NT2/D1 (cell line): ENCODE data around the gene DUSP22.

Source experiments
- DNase-seq: peaks from one replicate; pipeline ENCODE4 v3.0.0-alpha.2; 2011; ENCODE audit warnings: low read depth, low spot score
- H3K27me3 ChIP-seq: 2 replicates; pipeline ENCODE4 v1.6.0; 2011; ENCODE audit warnings: mild to moderate bottlenecking; ENCODE audit not compliant: insufficient read length, insufficient read depth
- H3K36me3 ChIP-seq: 2 replicates; pipeline ENCODE4 v1.6.1; 2011; ENCODE audit warnings: mild to moderate bottlenecking, low read length, mixed read lengths; ENCODE audit not compliant: insufficient read depth, insufficient read length
- H3K4me1 ChIP-seq: 2 replicates; pipeline ENCODE4 v1.5.1; 2011; ENCODE audit not compliant: insufficient read depth, insufficient read length
- H3K4me3 ChIP-seq: 2 replicates; pipeline ENCODE4 v1.5.1; 2011; ENCODE audit warnings: low read depth; ENCODE audit not compliant: insufficient read length
- H3K9ac ChIP-seq: 2 replicates; pipeline ENCODE4 v1.6.0; 2011; ENCODE audit warnings: low read depth; ENCODE audit not compliant: insufficient read length
- H3K9me3 ChIP-seq: 2 replicates; pipeline ENCODE4 v1.5.1; 2011; ENCODE audit warnings: mild to moderate bottlenecking, low read length; ENCODE audit not compliant: insufficient read depth
- SUZ12 ChIP-seq: IDR thresholded peaks from 2 replicates; pipeline ENCODE4 v1.6.1; 2011; ENCODE audit not compliant: insufficient read length, insufficient read depth; ENCODE audit errors: extremely low read depth
- YY1 ChIP-seq: IDR thresholded peaks from 2 replicates; pipeline ENCODE4 v1.6.1; 2011; ENCODE audit not compliant: insufficient read length, insufficient read depth
- ZNF274 ChIP-seq: IDR thresholded peaks from 2 replicates; pipeline ENCODE4 v1.6.1; 2011; ENCODE audit warnings: mild to moderate bottlenecking, low read depth, low read length

The DUSP22 gene

DNA sequence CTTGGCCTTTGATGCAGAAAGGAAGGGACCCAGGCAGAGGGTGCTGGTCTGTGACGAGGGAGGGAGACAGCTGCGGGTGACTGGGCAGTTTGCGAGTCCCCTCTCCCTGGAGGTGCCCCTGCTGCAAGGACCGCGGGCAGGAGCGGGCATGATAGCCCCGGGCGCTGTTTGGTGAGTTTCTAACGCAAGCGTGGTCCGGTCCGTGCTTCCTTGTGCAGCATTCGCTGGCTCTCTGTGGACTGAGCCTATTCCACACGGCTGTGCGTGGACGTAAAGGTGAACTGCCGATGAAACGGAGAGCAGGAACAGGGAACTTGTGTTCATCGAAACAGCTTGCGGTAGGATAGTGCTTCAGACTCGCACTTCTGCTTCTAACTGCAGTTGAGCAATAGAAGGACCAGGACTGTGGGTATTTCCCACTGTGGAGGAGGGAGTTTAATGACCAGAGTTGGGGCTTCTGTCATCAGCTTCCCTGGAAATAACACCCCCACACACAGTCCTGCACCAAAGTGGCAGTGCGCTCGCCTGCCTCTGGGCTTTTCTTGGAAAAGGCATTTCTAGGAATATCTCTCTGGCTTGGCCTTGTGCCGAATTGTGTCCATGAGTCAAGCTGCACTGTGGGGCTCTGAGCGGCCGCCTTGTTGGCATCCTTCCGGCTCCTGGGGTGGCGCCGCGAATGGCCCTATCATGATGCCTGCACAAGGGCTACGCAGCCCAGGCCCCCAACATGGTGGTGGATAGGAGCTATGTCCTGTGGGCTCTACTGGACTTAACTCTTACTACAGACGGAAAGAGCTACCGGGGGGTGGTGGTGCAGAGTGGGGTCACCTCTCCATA, 48.9 kb downstream of the DUSP22 start:
- Histone ChIP-seq H3K9ac (no peak overlapping the region), H3K4me3 (no peak overlapping the region), H3K36me3 (no peaks in the 10 kb centered on the region), H3K4me1 (no peaks in the 10 kb centered on the region), H3K9me3 (no peaks in the 10 kb centered on the region), H3K27me3 (peaks cover 99% of the 10 kb centered on the region)
- no peak for DNase-seq
- TF ChIP-seq YY1 (no peak), ZNF274 (no peak), SUZ12 (no peak)

DNA sequence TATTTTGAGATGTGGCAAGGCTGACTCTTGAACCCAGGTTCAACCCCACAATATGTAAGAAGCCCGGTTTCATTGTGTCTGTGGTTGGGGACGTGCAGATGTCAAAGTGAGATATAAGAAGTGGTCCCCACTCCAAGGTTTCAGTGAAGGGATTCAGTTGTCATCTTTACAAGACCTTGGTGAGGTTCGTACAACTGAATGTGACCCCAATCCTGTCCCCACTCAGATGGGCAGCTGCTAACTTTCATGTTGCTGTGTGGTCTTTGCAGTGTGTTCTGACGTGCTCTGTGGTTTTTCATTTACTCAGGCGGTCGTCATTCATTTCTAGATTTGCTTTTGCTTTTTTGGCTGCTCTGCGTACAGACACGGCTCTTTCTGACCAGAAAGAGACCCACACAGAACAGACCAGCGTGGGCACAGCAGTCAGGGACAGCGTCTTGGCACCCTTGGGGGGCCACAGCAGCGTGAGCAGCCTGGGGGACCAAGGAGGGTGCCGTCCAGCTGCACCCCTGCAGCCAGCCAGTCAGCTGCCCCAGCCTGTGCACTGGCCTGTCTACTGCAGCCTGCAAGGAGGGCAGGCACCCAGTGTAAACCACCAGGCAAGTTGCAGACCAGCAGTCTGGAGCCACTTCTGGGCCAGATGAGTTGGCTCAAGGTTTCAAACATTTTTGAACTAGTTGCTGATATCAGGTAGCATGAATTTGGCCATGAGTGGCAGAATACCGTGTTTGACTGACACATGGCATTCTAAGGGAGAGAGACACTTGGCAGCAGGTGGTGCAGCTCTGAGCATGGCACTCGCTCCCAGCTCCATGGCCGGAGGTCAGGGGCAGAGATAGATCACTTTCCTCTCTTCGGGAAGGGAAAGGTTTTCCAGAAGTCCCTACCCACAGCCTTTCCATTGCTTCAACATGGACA, 49.9 kb downstream of the DUSP22 start:
- no peak for DNase-seq
- TF ChIP-seq ZNF274 (no peak), YY1 (no peak), SUZ12 (no peak)
- Histone ChIP-seq H3K27me3 (peaks cover 99% of the 10 kb centered on the region), H3K36me3 (no peaks in the 10 kb centered on the region), H3K9ac (no peak overlapping the region), H3K4me1 (no peaks in the 10 kb centered on the region), H3K4me3 (no peak overlapping the region), H3K9me3 (no peaks in the 10 kb centered on the region)

DNA sequence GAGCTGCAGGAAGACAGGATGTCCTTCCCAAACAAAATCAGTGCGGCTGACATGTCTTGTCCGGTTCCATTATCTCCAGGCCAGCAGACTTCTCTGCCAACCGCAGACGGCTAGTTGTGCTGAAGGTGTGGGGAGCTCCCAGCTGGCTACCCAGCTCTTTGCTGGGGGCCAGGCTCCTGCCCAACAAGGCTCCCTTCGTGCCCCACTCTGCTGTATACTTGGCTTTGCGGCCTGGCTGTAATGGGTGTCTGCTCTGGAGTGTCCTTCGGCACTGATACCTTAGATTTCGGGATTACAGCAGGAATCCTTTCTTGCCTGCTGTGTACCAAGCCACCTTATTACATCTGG, 50.5 kb downstream of the DUSP22 start:
- H3K9ac ChIP-seq = no peak overlapping the region
- no peaks in the 10 kb centered on the region for H3K36me3 ChIP-seq
- H3K4me1 ChIP-seq = no peaks in the 10 kb centered on the region
- TF ChIP-seq YY1 = no peak
- no peak for TF ChIP-seq ZNF274
- no peak for TF ChIP-seq SUZ12
- no peaks in the 10 kb centered on the region for H3K9me3 ChIP-seq
- H3K4me3 ChIP-seq = no peak overlapping the region
- DNase-seq = no peak
- H3K27me3 ChIP-seq = peaks cover 99% of the 10 kb centered on the region

DNA sequence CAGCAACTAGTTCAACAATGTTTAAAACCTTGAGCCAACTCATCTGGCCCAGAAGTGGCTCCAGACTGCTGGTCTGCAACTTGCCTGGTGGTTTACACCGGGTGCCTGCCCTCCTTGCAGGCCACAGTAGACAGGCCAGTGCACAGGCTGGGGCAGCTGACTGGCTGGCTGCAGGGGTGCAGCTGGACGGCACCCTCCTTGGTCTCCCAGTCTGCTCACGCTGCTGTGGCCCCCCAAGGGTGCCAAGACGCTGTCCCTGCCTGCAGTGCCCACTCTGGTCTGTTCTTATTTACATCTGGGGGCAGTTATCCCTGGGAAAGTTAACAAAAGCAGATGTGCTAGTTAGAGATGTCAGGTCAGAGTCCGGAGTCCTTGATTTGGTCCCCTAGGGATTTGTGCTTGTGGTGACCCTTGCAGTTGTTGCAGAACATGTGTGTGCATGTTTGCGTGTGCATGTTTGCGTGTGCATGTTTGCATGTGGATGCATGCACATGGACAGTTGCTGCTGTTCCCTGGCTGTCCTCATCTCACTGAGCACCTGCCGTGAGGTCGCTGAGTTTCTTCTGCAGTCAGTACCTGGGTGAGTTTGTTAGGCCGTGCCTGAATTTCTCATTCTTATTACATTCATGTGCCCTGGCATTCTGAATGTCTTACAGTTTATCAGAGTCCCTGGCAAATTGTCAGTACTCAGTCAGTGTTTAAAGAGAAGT, 51.1 kb downstream of the DUSP22 start:
- no peak overlapping the region for H3K4me3 ChIP-seq
- no peaks in the 10 kb centered on the region for H3K4me1 ChIP-seq
- no peaks in the 10 kb centered on the region for H3K9me3 ChIP-seq
- H3K36me3 ChIP-seq = peaks cover 3% of the 10 kb centered on the region
- no peak overlapping the region for H3K9ac ChIP-seq
- peaks cover 99% of the 10 kb centered on the region for H3K27me3 ChIP-seq
- TF ChIP-seq SUZ12 = no peak
- no peak for TF ChIP-seq ZNF274
- no peak for TF ChIP-seq YY1
- no peak for DNase-seq

DNA sequence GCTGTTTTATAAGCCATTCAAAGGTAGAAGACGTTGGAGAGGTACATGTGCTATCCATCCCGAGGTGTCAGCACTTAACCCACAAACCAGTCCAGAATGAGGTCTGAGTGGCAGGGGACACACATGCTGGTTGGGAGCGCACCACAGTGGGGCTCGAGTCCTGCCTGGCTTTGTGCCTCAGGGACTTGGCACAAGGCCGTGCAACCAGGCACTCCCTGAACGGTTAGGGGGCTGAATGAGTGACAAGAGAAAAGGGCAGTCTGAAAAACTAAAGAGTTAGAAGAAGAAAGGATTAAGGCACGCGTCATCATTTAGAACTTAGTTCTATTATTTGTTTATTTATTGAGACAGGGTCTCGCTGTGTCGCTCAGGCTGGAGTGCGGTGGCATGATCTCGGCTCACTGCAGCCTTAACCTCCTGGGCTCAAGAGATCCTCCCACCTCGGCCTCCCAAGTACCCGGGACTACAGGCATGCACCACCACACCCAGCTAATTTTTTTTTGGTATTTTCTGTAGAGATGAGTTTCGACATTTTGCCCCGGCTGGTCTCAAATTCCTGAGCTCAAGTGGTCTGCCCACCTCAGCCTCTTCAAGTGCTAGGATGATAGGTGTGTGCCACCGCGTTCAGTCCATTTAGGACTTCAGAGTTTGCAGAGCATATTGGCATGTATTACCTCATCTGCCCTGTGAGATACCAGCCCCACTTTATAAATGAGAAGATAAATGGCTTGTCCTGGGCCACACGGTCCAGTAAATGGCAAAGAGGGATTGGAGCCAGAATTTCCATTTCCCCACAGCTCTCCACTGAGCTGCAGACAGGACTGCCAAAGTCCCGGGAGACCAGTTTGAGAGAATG, 51.9 kb downstream of the DUSP22 start:
- no peak for DNase-seq
- TF ChIP-seq ZNF274 (no peak), YY1 (no peak), SUZ12 (no peak)
- H3K4me1 ChIP-seq = peaks cover 3% of the 10 kb centered on the region
- H3K9me3 ChIP-seq = no peaks in the 10 kb centered on the region
- no peak overlapping the region for H3K9ac ChIP-seq
- H3K4me3 ChIP-seq = no peak overlapping the region
- peaks cover 98% of the 10 kb centered on the region for H3K27me3 ChIP-seq
- peaks cover 11% of the 10 kb centered on the region for H3K36me3 ChIP-seq

DNA sequence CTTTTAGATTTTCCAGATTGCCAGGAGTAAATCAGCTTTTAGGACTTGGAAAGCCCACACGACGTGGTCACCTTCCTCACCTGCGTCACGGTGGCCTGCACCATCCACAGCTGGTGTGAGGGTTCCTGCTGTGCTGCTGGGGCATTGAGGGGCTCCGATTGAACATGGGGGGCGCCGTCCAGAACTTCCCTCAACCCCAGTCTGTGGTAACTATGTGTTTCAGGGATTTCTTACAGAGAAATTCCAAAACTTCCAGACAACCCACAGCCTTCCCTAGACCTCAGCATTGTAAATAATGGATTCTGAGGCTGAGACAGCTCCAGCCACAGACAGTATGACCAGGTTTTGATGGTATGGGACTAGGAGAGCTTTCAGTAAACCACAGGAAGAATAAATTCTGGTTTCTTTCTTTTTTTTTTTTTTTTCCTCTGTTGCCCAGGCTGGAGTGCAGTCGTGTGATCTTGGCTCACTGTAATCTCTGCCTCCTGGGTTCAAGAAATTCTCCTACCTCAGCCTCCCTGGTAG, 52.6 kb downstream of the DUSP22 start:
- TF ChIP-seq SUZ12 = no peak
- no peak for TF ChIP-seq ZNF274
- no peak for TF ChIP-seq YY1
- Histone ChIP-seq H3K9ac (no peak overlapping the region), H3K4me3 (no peak overlapping the region), H3K9me3 (no peaks in the 10 kb centered on the region), H3K27me3 (peaks cover 98% of the 10 kb centered on the region), H3K36me3 (peaks cover 15% of the 10 kb centered on the region), H3K4me1 (peaks cover 3% of the 10 kb centered on the region)
- DNase-seq = no peak
